ENCODE data around the gene ZNF611.

GRCh38 chr19:52734893-52735661, at the start of gene ZNF611:
- TF ChIP-seq CTCF (IDR thresholded peaks at IDR 0.05) (peak; percentile 9 to 68 (median 52)), POLR2A (IDR thresholded peaks at IDR 0.05) (peak; percentile 68)

All from right lobe of liver (tissue), 4 donors.